OCI-LY7 (cell line): ENCODE data around the gene SLC25A24.

ENCODE experiments used
- CTCF ChIP-seq: fragments of 200-600 bp; sonication (generic); conservative IDR thresholded peaks from 2 replicates; pipeline ENCODE4 v1.5.1; 2014; ENCODE audit warnings: mild to moderate bottlenecking, antibody characterized with exemption, low read length, moderate library complexity, mixed read lengths
- EZH2phosphoT487 ChIP-seq: fragments of 200-600 bp; sonication (generic); IDR thresholded peaks from 2 replicates; pipeline ENCODE4 v1.6.1; 2018; ENCODE audit warnings: low read depth, borderline replicate concordance, mild to moderate bottlenecking, mixed run types, antibody characterized with exemption, low read length, moderate library complexity, mixed read lengths

GRCh38 chr1:108190686-108191416, 9.3 kb downstream of the SLC25A24 start:
- TF ChIP-seq CTCF: no peak
- no peak for TF ChIP-seq EZH2phosphoT487
